ENCODE data around the gene NPAS1.

DNA sequence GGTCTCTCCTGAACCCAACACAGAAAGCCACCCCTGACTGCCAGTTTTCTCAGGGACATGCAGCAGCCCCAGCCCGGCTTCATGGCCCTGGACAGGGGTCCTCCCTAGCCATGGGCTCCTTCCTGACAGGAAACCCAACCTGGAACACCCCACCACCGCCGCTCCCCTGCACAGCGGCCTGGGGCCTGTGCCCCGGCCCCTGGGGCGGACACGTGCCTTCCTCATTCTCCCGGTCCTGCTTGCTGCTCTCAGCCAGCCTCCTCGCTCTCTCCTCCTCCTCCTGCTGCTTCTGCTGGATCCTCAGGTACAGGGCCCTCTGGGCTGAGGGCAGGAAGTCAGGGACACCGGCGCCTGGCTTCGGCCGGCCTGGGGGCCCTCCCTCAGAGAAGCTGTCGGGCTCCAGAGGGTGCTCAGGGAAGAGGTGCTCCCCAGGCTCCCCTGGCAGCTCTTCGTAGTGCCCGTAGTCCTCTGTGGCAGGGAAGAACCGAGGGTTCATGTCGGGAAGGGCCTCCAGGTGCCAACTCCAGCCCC lies 49.3 kb downstream of the NPAS1 start:
- TF ChIP-seq, protein P1, sequence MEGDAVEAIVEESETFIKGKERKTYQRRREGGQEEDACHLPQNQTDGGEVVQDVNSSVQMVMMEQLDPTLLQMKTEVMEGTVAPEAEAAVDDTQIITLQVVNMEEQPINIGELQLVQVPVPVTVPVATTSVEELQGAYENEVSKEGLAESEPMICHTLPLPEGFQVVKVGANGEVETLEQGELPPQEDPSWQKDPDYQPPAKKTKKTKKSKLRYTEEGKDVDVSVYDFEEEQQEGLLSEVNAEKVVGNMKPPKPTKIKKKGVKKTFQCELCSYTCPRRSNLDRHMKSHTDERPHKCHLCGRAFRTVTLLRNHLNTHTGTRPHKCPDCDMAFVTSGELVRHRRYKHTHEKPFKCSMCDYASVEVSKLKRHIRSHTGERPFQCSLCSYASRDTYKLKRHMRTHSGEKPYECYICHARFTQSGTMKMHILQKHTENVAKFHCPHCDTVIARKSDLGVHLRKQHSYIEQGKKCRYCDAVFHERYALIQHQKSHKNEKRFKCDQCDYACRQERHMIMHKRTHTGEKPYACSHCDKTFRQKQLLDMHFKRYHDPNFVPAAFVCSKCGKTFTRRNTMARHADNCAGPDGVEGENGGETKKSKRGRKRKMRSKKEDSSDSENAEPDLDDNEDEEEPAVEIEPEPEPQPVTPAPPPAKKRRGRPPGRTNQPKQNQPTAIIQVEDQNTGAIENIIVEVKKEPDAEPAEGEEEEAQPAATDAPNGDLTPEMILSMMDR (IDR thresholded peaks at IDR 0.05; ENCODE audit: low read depth, low read length, poor library complexity, severe bottlenecking) = no peak
- no peak for TF ChIP-seq EZH2phosphoT487 (IDR thresholded peaks at IDR 0.05; ENCODE audit: borderline replicate concordance, low read length)

All from DOHH2 (cell line).